Measurements from ENCODE around the gene LDLRAD3.
A peak's percentile ranks its signal among the peaks of the same experiment; 100 is the strongest.

The LDLRAD3 gene

DNA sequence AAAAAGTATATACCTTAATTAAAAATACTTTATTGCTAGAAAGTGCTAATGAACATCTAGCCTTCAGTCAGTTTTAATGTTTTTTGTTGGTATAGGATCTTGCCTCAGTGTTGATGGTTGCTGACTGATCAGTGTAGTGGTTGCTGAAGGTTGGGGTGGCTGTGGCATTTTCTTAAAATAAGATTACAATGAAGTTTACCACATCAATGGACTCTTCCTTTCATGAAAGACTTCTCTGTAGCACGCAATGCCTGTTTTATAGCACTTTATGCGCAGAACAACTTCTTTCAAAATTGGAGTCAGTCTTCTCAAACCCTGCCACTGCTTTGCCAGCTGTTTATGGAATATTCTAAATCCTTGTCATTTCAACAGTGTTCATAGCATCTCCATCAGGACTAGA is 50.6 kb downstream of the LDLRAD3 start:
- Histone ChIP-seq H3K4me2 (ENCODE audit: low read depth, low read length, poor library complexity, severe bottlenecking) (peak overlapping the region; percentile 53), H3K9me3 (ENCODE audit: insufficient read depth, low read depth, low read length) (0 out of 2 replicates have a peak, but pooled peaks cover 4% of the 10 kb centered on the region), H3F3A (ENCODE audit: low read depth) (no peaks in the 10 kb centered on the region), H3K9ac (ENCODE audit: low read depth, low read length, poor library complexity, severe bottlenecking) (no peak overlapping the region), H3K79me2 (ENCODE audit: insufficient read depth, low read length) (no peaks in the 10 kb centered on the region), H2AFZ (ENCODE audit: low read length) (no peak overlapping the region), H3K4me3 (ENCODE audit: low read length, poor library complexity, severe bottlenecking) (no peak overlapping the region), H3K27me3 (ENCODE audit: insufficient read depth, low read length, poor library complexity, severe bottlenecking) (no peaks in the 10 kb centered on the region), H4K20me1 (ENCODE audit: insufficient read depth, low read length, poor library complexity, severe bottlenecking) (no peaks in the 10 kb centered on the region), H3K4me1 (ENCODE audit: insufficient read depth, low read length, poor library complexity, severe bottlenecking) (peaks cover 30% of the 10 kb centered on the region), H3K36me3 (ENCODE audit: insufficient read depth, low read length) (no peaks in the 10 kb centered on the region), H3K9me2 (replicated peaks; ENCODE audit: low read depth, low read length) (no peaks in the 10 kb centered on the region)
- TF ChIP-seq, protein P1, sequence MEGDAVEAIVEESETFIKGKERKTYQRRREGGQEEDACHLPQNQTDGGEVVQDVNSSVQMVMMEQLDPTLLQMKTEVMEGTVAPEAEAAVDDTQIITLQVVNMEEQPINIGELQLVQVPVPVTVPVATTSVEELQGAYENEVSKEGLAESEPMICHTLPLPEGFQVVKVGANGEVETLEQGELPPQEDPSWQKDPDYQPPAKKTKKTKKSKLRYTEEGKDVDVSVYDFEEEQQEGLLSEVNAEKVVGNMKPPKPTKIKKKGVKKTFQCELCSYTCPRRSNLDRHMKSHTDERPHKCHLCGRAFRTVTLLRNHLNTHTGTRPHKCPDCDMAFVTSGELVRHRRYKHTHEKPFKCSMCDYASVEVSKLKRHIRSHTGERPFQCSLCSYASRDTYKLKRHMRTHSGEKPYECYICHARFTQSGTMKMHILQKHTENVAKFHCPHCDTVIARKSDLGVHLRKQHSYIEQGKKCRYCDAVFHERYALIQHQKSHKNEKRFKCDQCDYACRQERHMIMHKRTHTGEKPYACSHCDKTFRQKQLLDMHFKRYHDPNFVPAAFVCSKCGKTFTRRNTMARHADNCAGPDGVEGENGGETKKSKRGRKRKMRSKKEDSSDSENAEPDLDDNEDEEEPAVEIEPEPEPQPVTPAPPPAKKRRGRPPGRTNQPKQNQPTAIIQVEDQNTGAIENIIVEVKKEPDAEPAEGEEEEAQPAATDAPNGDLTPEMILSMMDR (conservative IDR thresholded peaks at IDR 0.05; ENCODE audit: low read length): no peak

DNA sequence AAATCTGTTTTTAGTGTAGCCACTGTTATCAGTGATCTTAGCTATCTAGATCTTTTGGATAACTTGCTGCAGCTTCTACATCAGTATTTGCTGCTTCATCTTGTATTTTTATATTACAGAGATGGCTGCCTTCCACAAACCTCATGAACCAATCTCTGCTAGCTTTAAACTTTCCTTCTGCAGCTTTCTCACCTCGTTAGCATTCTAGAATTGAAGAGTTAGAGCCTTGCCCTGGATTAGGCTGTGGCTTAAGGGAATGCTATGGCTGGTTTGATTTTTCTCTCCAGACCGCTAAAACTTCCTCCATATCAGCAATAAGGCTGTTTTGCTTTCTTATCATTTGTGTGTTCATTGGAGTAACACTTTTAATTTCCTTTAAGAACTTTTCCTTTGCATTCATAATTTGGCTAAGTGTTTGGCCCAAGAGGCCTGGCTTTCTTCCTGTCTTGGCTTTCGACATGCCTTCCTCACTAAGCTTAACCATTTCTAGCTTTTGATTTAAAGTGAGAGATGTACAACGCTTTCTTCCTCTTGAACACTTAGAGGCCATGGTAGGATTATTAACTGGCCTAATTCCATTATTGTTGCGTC is 51.9 kb downstream of the LDLRAD3 start:
- no peaks in the 10 kb centered on the region for H4K20me1 ChIP-seq (ENCODE audit: insufficient read depth, low read length, poor library complexity, severe bottlenecking)
- no peaks in the 10 kb centered on the region for H3K79me2 ChIP-seq (ENCODE audit: insufficient read depth, low read length)
- no peaks in the 10 kb centered on the region for H3K9me2 ChIP-seq (replicated peaks; ENCODE audit: low read depth, low read length)
- no peaks in the 10 kb centered on the region for H3K27me3 ChIP-seq (ENCODE audit: insufficient read depth, low read length, poor library complexity, severe bottlenecking)
- H3F3A ChIP-seq (ENCODE audit: low read depth): no peaks in the 10 kb centered on the region
- H3K4me3 ChIP-seq (ENCODE audit: low read length, poor library complexity, severe bottlenecking): no peak overlapping the region
- H3K9ac ChIP-seq (ENCODE audit: low read depth, low read length, poor library complexity, severe bottlenecking): no peak overlapping the region
- H3K36me3 ChIP-seq (ENCODE audit: insufficient read depth, low read length): no peaks in the 10 kb centered on the region
- TF ChIP-seq EZH2phosphoT487 (IDR thresholded peaks at IDR 0.05; ENCODE audit: borderline replicate concordance): no peak
- TF ChIP-seq, protein P1 (conservative IDR thresholded peaks at IDR 0.05; ENCODE audit: low read length): no peak
- no peak overlapping the region for H2AFZ ChIP-seq (ENCODE audit: low read length)
- H3K4me1 ChIP-seq (ENCODE audit: insufficient read depth, low read length, poor library complexity, severe bottlenecking): peaks cover 30% of the 10 kb centered on the region
- 0 out of 2 replicates have a peak, but pooled peaks cover 4% of the 10 kb centered on the region for H3K9me3 ChIP-seq (ENCODE audit: insufficient read depth, low read depth, low read length)
- no peak overlapping the region for H3K4me2 ChIP-seq (ENCODE audit: low read depth, low read length, poor library complexity, severe bottlenecking)

DNA sequence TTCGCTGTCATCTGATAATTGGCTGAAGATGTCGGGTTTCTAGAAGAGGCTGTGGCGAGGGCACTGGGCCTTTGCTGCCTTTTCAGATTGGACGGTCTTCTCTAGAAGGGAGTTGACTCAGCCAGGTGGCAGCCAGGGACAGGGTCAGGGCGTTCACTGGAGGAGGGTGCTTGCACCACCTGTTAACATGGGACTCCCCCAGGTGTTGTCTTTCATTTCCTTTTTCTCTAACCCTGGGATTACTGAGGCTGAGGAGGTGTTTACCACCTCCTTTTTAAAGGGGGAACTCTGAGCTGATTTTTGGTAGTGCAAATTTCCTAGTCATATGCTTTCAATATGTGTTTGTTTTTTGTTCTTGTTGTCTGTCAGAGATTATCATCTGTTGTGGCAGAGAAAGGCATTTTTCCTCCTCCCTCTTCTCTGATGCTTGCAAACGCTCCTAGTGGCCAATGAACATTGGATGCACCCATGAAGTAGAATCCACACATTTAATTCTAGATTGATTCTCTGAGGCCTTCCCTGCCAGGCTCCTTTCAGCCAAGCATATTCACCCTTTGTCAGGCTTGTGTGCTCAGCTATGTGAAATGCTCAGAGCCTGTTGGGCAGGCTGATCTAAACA is 54.1 kb downstream of the LDLRAD3 start:
- Histone ChIP-seq H3K4me2 (ENCODE audit: low read depth, low read length, poor library complexity, severe bottlenecking) (no peak overlapping the region), H4K20me1 (ENCODE audit: insufficient read depth, low read length, poor library complexity, severe bottlenecking) (no peaks in the 10 kb centered on the region), H3F3A (ENCODE audit: low read depth) (no peaks in the 10 kb centered on the region), H3K9me2 (replicated peaks; ENCODE audit: low read depth, low read length) (no peaks in the 10 kb centered on the region), H3K4me3 (ENCODE audit: low read length, poor library complexity, severe bottlenecking) (no peak overlapping the region), H3K9me3 (ENCODE audit: insufficient read depth, low read depth, low read length) (0 out of 2 replicates have a peak, but pooled peaks cover 4% of the 10 kb centered on the region), H3K27me3 (ENCODE audit: insufficient read depth, low read length, poor library complexity, severe bottlenecking) (no peaks in the 10 kb centered on the region), H2AFZ (ENCODE audit: low read length) (no peak overlapping the region), H3K9ac (ENCODE audit: low read depth, low read length, poor library complexity, severe bottlenecking) (no peak overlapping the region), H3K36me3 (ENCODE audit: insufficient read depth, low read length) (no peaks in the 10 kb centered on the region), H3K4me1 (ENCODE audit: insufficient read depth, low read length, poor library complexity, severe bottlenecking) (peaks cover 17% of the 10 kb centered on the region), H3K79me2 (ENCODE audit: insufficient read depth, low read length) (no peaks in the 10 kb centered on the region)
- TF ChIP-seq, protein P1 (conservative IDR thresholded peaks at IDR 0.05; ENCODE audit: low read length): no peak
- TF ChIP-seq EZH2phosphoT487 (IDR thresholded peaks at IDR 0.05; ENCODE audit: borderline replicate concordance): no peak

Data from Loucy (cell line).